SH-SY5Y (cell line): ENCODE measurements around the gene TREM1.

Source experiments
- GATA2 ChIP-seq: IDR thresholded peaks from 2 replicates; pipeline ENCODE4 v1.6.1; 2011; ENCODE audit warnings: mild to moderate bottlenecking, low read depth, low read length
- GATA3 ChIP-seq: IDR thresholded peaks from 2 replicates; pipeline ENCODE4 v1.6.1; 2011; ENCODE audit warnings: low read depth, mild to moderate bottlenecking, low read length, moderate library complexity

DNA sequence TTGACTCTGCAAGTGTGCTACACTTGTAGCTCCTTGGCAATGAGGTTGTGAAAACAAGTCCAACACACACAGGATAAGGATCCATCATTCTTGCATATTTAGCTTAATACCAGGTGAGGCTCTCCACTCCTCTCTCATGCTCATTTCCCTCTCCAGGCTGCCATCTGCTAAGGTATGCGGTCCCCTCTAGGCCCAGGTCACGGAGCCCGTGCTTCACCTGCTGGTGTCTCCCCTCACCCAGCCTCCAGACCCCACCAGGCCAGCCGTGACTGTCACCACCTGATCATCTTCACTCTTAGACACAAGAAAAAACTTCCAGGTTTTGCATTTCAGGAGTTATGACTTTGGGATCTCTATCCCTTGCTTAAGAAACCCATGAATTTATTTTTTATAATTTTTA, 34.7 kb upstream of the TREM1 start:
- TF ChIP-seq GATA3 = no peak
- TF ChIP-seq GATA2 = no peak
